A673 (cell line): ENCODE results near the gene AP2M1. TPM values are rescaled to one million over a fixed set of nuclear protein-coding genes. Genes with fewer than 3 reads are reported as not detected.

Source experiments
- BruUV-seq: library from RNA; stranded (reverse); fragments of 400-500 nt; replicated peaks from 2 replicates; lab custom pipeline; 2021; lab: Mats Ljungman, UMichigan
- CTCF ChIA-PET: fragments of 300-600 bp; sonication (Branson Sonifier 250); formaldehyde crosslinking; loops from one replicate; lab custom pipeline; 2022; ENCODE audit warnings: antibody characterized with exemption; lab: Charles Lee
- POLR2A ChIA-PET: fragments of 300-600 bp; sonication (Branson Sonifier 250); formaldehyde crosslinking; loops from one replicate; lab custom pipeline; 2022; ENCODE audit warnings: antibody characterized with exemption; ENCODE audit not compliant: low non-redundant PET; lab: Charles Lee
- DNase-seq: peaks from one replicate; pipeline ENCODE4 v3.0.0-alpha.2; 2015; ENCODE audit warnings: low spot score
- H3K27ac ChIP-seq: fragments of 200-600 bp; sonication (generic); 2 replicates; pipeline ENCODE4 v1.5.1; 2016; ENCODE audit warnings: mixed run types, low read depth, mild to moderate bottlenecking, mixed read lengths, antibody characterized with exemption, low read length; ENCODE audit not compliant: poor library complexity, severe bottlenecking
- H3K27me3 ChIP-seq: fragments of 200-600 bp; sonication (generic); replicated peaks from 2 replicates; pipeline ENCODE4 v1.6.1; 2017; ENCODE audit warnings: mixed run types, low read depth, mild to moderate bottlenecking, mixed read lengths, antibody characterized with exemption, low read length; ENCODE audit not compliant: insufficient read depth, poor library complexity
- H3K36me3 ChIP-seq: fragments of 200-600 bp; sonication (generic); 2 replicates; pipeline ENCODE4 v1.6.1; 2016; ENCODE audit warnings: mixed run types, mild to moderate bottlenecking, mixed read lengths, antibody characterized with exemption, low read length; ENCODE audit not compliant: insufficient read depth, poor library complexity, severe bottlenecking
- H3K4me1 ChIP-seq: fragments of 200-600 bp; sonication (generic); 2 replicates; pipeline ENCODE4 v1.6.1; 2017; ENCODE audit warnings: mixed run types, mild to moderate bottlenecking, mixed read lengths, antibody characterized with exemption, low read length; ENCODE audit not compliant: insufficient read depth, poor library complexity, severe bottlenecking
- H3K4me3 ChIP-seq: fragments of 200-600 bp; sonication (generic); 2 replicates; pipeline ENCODE4 v1.5.1; 2016; ENCODE audit warnings: low read depth, mixed run types, mild to moderate bottlenecking, mixed read lengths, low read length; ENCODE audit not compliant: poor library complexity, severe bottlenecking
- H3K9me3 ChIP-seq: fragments of 200-600 bp; sonication (generic); 2 replicates; pipeline ENCODE4 v1.6.1; 2016; ENCODE audit warnings: mixed run types, low read depth, mild to moderate bottlenecking, mixed read lengths, antibody characterized with exemption, low read length; ENCODE audit not compliant: poor library complexity, severe bottlenecking
- CTCF ChIP-seq: fragments of 300-800, 200-600 bp; sonication (generic); conservative IDR thresholded peaks from 2 replicates; pipeline ENCODE4 v1.5.1; 2017; ENCODE audit warnings: low read depth, mild to moderate bottlenecking, antibody characterized with exemption, low read length, moderate library complexity, mixed read lengths
- EZH2 ChIP-seq: fragments of 200-600 bp; sonication (generic); IDR thresholded peaks from 2 replicates; pipeline ENCODE4 v1.6.1; 2017; ENCODE audit warnings: borderline replicate concordance, low read depth, mild to moderate bottlenecking, mixed read lengths, antibody characterized with exemption, low read length; ENCODE audit not compliant: poor library complexity, severe bottlenecking
- intact Hi-C: fragments of 100-400 bp; cut with micrococcal nuclease; formaldehyde crosslinking; loops from one replicate; pipeline ENCODE4 v1.10.0; 2022; ENCODE audit not compliant: unreplicated experiment
- total RNA-seq: library from RNA; stranded (reverse); gene quantifications from 2 replicates; pipeline ENCODE4 v1.2.3, GENCODE V29; 2021

AP2M1 gene
- total RNA-seq, 1 experiment from 2014 or later = 419 TPM

- no peak overlapping the region for H3K27ac ChIP-seq
- POLR2A ChIA-PET = no interaction called here
- CTCF ChIA-PET = no interaction called here
- no peaks in the 10 kb centered on the region for H3K9me3 ChIP-seq
- BruUV-seq = no TSS peak
- no peak for DNase-seq
- H3K4me1 ChIP-seq = no peaks in the 10 kb centered on the region
- H3K4me3 ChIP-seq = no peak overlapping the region
- intact Hi-C loops = no loop called here
- H3K27me3 ChIP-seq = peaks cover 15% of the 10 kb centered on the region
- no peaks in the 10 kb centered on the region for H3K36me3 ChIP-seq
- TF ChIP-seq EZH2 = no peak
- no peak for TF ChIP-seq CTCF
Observed at GRCh38 chr3:184203526-184203925, 28.9 kb downstream of the AP2M1 start.

- Histone ChIP-seq H3K27me3 (peaks cover 15% of the 10 kb centered on the region), H3K36me3 (no peaks in the 10 kb centered on the region), H3K9me3 (no peaks in the 10 kb centered on the region), H3K4me3 (no peak overlapping the region), H3K27ac (no peak overlapping the region), H3K4me1 (no peaks in the 10 kb centered on the region)
- no peak for DNase-seq
- BruUV-seq = no TSS peak
- ChIA-PET CTCF (interaction anchor here (0.7 kb wide), 1 partner anchor 31 kb away, joined by 3 read pairs; no protein-coding TSS in a partner anchor), POLR2A (no interaction called here)
- no peak for TF ChIP-seq EZH2
- no peak for TF ChIP-seq CTCF
- intact Hi-C loops = no loop called here
Observed at GRCh38 chr3:184209146-184209923, 34.7 kb downstream of the AP2M1 start.

GRCh38 chr3:184211297-184211696 is 36.6 kb downstream of the AP2M1 start:
- H3K27me3 ChIP-seq = peaks cover 10% of the 10 kb centered on the region
- H3K4me1 ChIP-seq = no peaks in the 10 kb centered on the region
- no TSS peak for BruUV-seq
- no peaks in the 10 kb centered on the region for H3K9me3 ChIP-seq
- POLR2A ChIA-PET = no interaction called here
- DNase-seq = no peak
- no peaks in the 10 kb centered on the region for H3K36me3 ChIP-seq
- no peak for TF ChIP-seq CTCF
- TF ChIP-seq EZH2 = no peak
- no peak overlapping the region for H3K4me3 ChIP-seq
- intact Hi-C loops = no loop called here
- CTCF ChIA-PET = no interaction called here
- H3K27ac ChIP-seq = no peak overlapping the region
